Breast epithelium (tissue), 4 donors: Measurements from ENCODE around the gene RACGAP1. TPM values are rescaled to one million over a fixed set of nuclear protein-coding genes. Genes with fewer than 3 reads are reported as not detected.

ENCODE experiments used
- DNase-seq, 2 donors: peaks; one replicate each; pipeline ENCODE4 v3.0.0-alpha.2; 2019; ENCODE audit warnings: low spot score in 2 of 2
- H3K27ac ChIP-seq, 2 donors: fragments of 200-600 bp; sonication (generic) in 1 of 2; one replicate each; pipeline ENCODE4 v1.5.1; 2016 to 2019; ENCODE audit warnings: mild to moderate bottlenecking in 1 of 2
- H3K27me3 ChIP-seq, 2 donors: fragments of 200-600 bp; sonication (generic) in 1 of 2; one replicate each; pipeline versions ENCODE4 v1.5.1 to v1.6.0; 2017 to 2019; ENCODE audit warnings: control low read depth in 1 of 2, mild to moderate bottlenecking in 1 of 2
- H3K36me3 ChIP-seq: fragments of 200-600 bp; one replicate; pipeline ENCODE4 v1.5.1; 2019
- H3K4me1 ChIP-seq, 2 donors: fragments of 200-600 bp; sonication (generic); one replicate each; pipeline ENCODE4 v1.5.1; 2016 to 2019; ENCODE audit warnings: control low read depth in 1 of 2
- H3K4me3 ChIP-seq, 3 donors: fragments of 200-600 bp; sonication (generic); 1 replicate in 2 of 3; 2 replicates in 1 of 3; pipeline ENCODE4 v1.5.1; 2016 to 2019; ENCODE audit warnings: mild to moderate bottlenecking in 3 of 3, moderate library complexity in 2 of 3
- H3K9me3 ChIP-seq, 2 donors: fragments of 200-600 bp; sonication (generic) in 1 of 2; one replicate each; pipeline ENCODE4 v1.5.1; 2016 to 2019; ENCODE audit warnings: control low read depth in 1 of 2
- POLR2A ChIP-seq: fragments of 450-650 bp; IDR thresholded peaks from one replicate; pipeline ENCODE4 v1.6.1; 2016; ENCODE audit warnings: antibody characterized with exemption, mild to moderate bottlenecking, moderate library complexity
- POLR2AphosphoS5 ChIP-seq, 3 donors: sonication (generic); formaldehyde crosslinking; IDR thresholded peaks; one replicate each; pipeline ENCODE4 v1.6.1; 2017; ENCODE audit warnings: antibody characterized with exemption in 3 of 3
- intact Hi-C: fragments of 100-400 bp; cut with DNase I; formaldehyde crosslinking; loops from one replicate; pipeline ENCODE4 v1.15.1; 2023; ENCODE audit warnings: low total_unique reads
- total RNA-seq, 3 donors: library from RNA; depleted of rRNA; stranded (reverse); fragments of >200 nt; gene quantifications; one replicate each; pipeline ENCODE4 v1.1.0, GENCODE V29; 2016
- TF ChIP-seq, protein P1 (sequence below), 3 donors: fragments of 450-650 bp; IDR thresholded peaks; one replicate each; pipeline ENCODE4 v1.5.1; 2016 to 2017; ENCODE audit warnings: antibody characterized with exemption in 3 of 3, mild to moderate bottlenecking in 3 of 3, moderate library complexity in 3 of 3

The RACGAP1 gene
- total RNA-seq, 3 donors from 2014 or later = 7.5 to 33.9 (median 11.1) TPM

DNA sequence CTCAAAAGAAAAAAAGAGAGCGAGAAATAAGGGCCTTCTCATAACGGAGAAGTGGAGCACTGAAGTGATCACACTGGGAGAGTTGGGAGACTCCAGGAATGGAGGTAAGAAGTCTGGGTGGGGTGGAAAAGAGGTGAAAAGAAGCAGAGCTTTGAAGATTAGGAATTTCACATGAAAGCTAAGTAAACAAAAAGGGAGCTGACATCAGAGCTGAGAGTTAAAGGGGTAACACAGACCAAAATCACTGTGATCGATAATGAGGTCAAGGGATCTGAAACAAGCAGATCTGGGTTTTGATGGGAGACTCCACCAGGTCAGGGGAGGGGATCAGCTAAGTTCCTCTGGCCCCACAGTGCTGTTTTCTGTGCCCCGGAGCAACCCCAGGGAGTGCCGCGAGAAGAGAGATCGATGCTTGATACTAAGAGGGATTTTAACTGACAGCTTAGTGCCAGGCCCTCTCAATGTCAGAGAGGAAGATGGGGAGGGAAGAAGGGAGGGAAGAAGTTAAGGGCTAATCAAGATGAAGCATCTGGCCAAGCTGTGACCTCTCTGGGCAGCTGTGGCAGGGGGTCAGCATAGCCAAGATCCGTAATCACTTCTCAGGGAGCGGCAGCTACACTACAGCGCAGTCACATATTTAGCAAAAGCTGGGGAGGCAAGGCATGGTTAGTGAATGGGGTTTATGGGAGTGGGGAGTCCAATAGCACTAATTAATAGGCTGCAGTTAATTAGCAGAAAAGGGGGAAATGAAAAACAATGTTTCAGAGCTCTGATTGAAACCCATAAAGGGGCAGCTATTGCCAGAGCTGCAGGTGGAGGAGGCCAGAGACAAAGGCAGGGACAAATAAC, 44.6 kb downstream of the RACGAP1 start:
- Histone ChIP-seq H3K9me3 (no peaks in the 10 kb centered on the region), H3K4me3 (no peak overlapping the region), H3K27me3 (no peaks in the 10 kb centered on the region), H3K36me3 (no peaks in the 10 kb centered on the region), H3K27ac (no peak overlapping the region), H3K4me1 (no peaks in the 10 kb centered on the region)
- DNase-seq = no peak
- intact Hi-C loops = no loop called here
- TF ChIP-seq POLR2A (no peak), POLR2AphosphoS5 (IDR thresholded peaks at IDR 0.05) (no peak)
- TF ChIP-seq, protein P1, sequence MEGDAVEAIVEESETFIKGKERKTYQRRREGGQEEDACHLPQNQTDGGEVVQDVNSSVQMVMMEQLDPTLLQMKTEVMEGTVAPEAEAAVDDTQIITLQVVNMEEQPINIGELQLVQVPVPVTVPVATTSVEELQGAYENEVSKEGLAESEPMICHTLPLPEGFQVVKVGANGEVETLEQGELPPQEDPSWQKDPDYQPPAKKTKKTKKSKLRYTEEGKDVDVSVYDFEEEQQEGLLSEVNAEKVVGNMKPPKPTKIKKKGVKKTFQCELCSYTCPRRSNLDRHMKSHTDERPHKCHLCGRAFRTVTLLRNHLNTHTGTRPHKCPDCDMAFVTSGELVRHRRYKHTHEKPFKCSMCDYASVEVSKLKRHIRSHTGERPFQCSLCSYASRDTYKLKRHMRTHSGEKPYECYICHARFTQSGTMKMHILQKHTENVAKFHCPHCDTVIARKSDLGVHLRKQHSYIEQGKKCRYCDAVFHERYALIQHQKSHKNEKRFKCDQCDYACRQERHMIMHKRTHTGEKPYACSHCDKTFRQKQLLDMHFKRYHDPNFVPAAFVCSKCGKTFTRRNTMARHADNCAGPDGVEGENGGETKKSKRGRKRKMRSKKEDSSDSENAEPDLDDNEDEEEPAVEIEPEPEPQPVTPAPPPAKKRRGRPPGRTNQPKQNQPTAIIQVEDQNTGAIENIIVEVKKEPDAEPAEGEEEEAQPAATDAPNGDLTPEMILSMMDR (IDR thresholded peaks at IDR 0.05) = no peak

DNA sequence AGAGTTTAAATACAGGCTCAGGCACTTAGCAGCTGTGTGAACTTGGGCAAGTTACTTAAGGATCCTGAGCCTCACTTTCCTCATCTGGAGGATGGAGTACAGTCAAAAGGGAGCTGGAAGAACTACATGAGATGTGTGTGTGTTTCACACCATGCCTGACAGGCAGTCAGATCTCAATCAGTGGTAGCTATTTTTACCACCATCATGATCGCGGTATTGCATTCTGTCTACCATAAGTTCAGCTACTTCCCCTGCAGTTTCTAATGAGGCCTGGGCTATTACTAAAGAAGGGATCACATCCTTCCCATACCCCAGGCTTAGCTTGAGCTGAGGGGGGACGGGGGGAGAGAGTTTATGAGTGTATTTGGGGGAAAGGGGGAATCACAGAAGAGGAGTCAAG, 45.5 kb downstream of the RACGAP1 start:
- intact Hi-C loops = no loop called here

DNA sequence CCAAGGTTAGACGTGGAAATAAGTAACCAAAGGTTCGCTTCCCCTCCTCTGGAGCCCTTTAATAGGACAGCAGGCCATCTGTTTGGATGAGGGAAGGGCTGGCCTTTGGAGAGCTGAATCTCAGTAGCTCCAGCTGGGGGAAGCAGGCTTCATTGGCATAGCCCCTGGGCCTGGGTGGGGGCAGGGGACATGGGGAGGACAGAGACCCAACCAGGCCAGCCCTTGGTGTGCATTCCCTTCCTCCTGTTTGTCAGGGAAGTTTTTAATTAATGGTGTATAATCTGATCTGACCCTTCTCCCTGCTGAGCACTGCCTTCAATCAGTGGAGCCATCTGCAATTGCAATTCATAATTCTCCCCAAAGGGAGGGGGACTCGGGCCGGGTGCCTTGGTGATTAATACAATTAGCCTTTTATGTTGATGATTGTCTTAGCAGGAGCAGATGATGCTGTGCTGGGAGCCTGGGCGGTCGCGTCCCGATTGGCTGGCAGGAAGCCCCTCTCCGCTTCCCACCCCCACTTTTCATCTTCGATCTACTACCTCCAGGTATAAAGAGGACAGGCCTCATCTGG, 46.2 kb downstream of the RACGAP1 start:
- Histone ChIP-seq H3K9me3 (no peaks in the 10 kb centered on the region), H3K4me3 (no peak overlapping the region), H3K36me3 (no peaks in the 10 kb centered on the region), H3K27me3 (no peaks in the 10 kb centered on the region), H3K27ac (no peak overlapping the region), H3K4me1 (no peaks in the 10 kb centered on the region)
- no peak for DNase-seq
- intact Hi-C loops = no loop called here
- TF ChIP-seq POLR2A (no peak), POLR2AphosphoS5 (IDR thresholded peaks at IDR 0.05) (no peak)
- TF ChIP-seq, protein P1 (IDR thresholded peaks at IDR 0.05) = no peak

More for the DNA sequence above, 45.5 kb downstream of the RACGAP1 start:
- Histone ChIP-seq H3K4me3 (no peak overlapping the region), H3K9me3 (no peaks in the 10 kb centered on the region), H3K27me3 (no peaks in the 10 kb centered on the region), H3K36me3 (no peaks in the 10 kb centered on the region), H3K27ac (no peak overlapping the region), H3K4me1 (no peaks in the 10 kb centered on the region)
- no peak for TF ChIP-seq POLR2AphosphoS5 (IDR thresholded peaks at IDR 0.05)
- no peak for DNase-seq

DNA sequence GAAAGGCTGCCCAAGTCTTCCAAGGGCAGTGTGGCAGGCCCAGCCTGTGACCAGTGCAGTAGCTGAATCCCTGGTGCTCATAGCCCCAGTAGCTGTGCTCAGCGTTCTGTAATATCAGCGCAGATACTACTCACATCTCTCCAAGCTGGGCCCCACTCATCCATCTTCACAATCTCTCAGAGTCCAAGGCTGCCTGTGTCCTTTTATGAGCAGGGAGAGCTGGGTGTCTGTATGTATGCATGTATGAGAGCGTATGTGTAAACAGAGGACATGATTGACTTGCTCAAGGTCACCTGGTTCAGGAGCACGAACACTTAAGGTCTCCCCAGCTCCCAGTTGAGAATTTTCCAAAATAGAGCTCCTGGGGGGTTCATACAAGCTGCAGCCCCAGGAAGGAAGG, 47.2 kb downstream of the RACGAP1 start:
- no peak for TF ChIP-seq POLR2AphosphoS5 (IDR thresholded peaks at IDR 0.05)
- no peak for TF ChIP-seq POLR2A
- TF ChIP-seq, protein P1 (IDR thresholded peaks at IDR 0.05) = no peak
- Histone ChIP-seq H3K4me3 (no peak overlapping the region), H3K4me1 (no peaks in the 10 kb centered on the region), H3K27ac (no peak overlapping the region), H3K9me3 (no peaks in the 10 kb centered on the region), H3K27me3 (no peaks in the 10 kb centered on the region), H3K36me3 (no peaks in the 10 kb centered on the region)
- no peak for DNase-seq
- intact Hi-C loops = no loop called here

DNA sequence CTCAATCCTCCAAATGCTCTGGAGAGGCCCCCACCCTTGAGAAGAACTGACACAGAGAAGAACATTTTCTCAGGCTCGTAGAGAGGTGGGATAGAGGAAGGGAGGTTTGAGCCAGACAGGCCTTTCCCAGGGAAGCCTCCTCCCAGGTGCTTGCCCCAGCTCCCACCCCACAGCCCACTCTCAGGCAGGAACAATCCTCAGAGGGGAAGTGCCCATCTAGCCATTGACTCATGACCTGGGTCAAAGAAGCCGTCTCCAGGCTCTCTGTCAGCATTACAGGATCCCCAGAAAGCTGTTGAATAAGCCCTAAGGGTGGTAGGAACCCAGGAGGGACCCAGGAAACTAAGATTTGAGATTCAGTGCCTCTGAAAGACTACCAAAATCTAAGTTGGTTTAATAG, 48.7 kb downstream of the RACGAP1 start:
- Histone ChIP-seq H3K4me3 (no peak overlapping the region), H3K9me3 (no peaks in the 10 kb centered on the region), H3K27me3 (no peaks in the 10 kb centered on the region), H3K27ac (no peak overlapping the region), H3K36me3 (no peaks in the 10 kb centered on the region), H3K4me1 (no peaks in the 10 kb centered on the region)
- intact Hi-C loops = no loop called here
- TF ChIP-seq POLR2A (no peak), POLR2AphosphoS5 (IDR thresholded peaks at IDR 0.05) (no peak)
- DNase-seq = no peak

DNA sequence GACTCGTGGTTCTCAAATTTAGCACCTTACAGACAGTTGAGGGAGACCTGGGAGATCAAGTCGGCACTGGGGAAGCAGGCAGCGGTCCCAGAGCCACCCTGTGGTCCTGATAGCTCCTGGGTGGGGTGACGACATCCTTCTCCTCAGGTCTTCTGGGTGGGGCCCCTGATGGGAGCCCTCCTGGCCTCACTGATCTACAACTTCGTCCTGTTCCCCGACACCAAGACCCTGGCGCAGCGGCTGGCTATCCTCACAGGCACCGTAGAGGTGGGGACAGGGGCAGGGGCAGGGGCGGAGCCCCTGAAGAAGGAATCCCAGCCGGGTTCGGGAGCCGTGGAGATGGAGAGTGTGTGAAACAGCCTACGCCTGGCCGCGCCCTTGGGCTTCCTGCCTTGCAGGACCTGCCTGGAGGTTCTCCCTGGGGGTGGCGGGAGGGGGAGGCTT, 50.0 kb downstream of the RACGAP1 start:
- no peaks in the 10 kb centered on the region for H3K36me3 ChIP-seq
- H3K4me3 ChIP-seq = no peak overlapping the region
- H3K9me3 ChIP-seq = no peaks in the 10 kb centered on the region
- TF ChIP-seq POLR2AphosphoS5 (IDR thresholded peaks at IDR 0.05) (no peak), POLR2A (no peak)
- TF ChIP-seq, protein P1 (IDR thresholded peaks at IDR 0.05) = no peak
- intact Hi-C loops = no loop called here
- no peak overlapping the region for H3K27ac ChIP-seq
- H3K4me1 ChIP-seq = no peaks in the 10 kb centered on the region
- no peaks in the 10 kb centered on the region for H3K27me3 ChIP-seq
- DNase-seq = no peak
